ENCODE results near the gene ACTR3. TPM values are rescaled to one million over a fixed set of nuclear protein-coding genes. Genes with fewer than 3 reads are reported as not detected.
A peak's percentile ranks its signal among the peaks of the same experiment; 100 is the strongest.
"Not testable (repeated sequence)": the region's sequence is repeated elsewhere in the genome, so short reads cannot be mapped to it uniquely, and the experiment has no call there.

The ACTR3 gene
- total RNA-seq (100 to 1,000 TPM; 228 to 277 (median 255) TPM), total RNA-seq (238 to 837 (median 340) reads per million in 29 experiments)
- total RNA-seq (2013): 312 TPM

DNA sequence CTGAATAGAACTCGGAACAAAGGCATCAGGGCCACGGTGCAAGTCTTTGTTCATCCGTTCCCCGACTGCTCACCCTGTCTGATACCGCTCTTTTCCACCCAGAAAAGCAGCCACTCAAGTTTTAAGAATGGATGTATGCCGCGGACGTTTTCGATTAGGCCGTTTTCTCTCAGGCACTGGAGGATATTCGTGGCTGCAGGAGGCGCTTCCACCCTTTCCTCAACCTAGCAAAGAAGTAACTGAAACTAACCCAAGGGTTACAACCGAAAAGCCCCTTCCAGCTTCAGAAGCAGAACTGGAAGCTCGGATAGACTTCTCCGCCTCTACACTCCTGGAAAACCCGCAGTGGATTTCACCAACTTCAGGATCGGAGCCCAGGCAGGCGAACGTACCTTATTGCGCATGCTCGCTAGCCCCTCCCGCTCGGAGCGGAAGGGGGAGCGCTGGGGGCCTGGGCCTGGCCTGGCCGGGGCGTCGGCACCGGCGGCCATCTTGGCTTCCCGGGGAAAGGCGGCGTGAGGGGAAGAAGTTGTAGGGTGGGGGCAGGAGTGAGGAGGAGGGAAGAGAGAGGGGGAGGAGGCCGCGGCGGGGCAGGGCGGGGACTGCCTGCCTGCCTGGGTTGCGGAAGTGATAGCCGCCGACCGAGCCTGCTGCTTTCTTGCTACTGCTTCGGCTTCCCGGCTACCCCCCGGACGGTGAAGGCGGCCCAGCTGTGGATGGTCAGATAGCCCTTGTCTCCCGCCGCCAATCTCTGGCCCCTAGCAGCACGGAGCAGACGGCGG, at the start of gene ACTR3:
Gene ACTR3 (plus strand): TSS at position 619 of the 782 bp plus-strand sequence. CDS start 191 bp downstream, outside the sequence.
- peaks cover 0 to 4% of the 10 kb centered on the region in 2 donors for H3K36me3 ChIP-seq (ENCODE audit: control insufficient read depth in 2 of 2, extremely low read depth in 1 of 2, insufficient read depth in 1 of 2, low read length in 1 of 2)
- CTCF ChIA-PET: interaction anchor here in 1 of 2 donors (1.1 to 2.0 kb wide), 2 partner anchors 13 to 21 kb away, joined by 3 to 12 read pairs; no protein-coding TSS in a partner anchor
- Mint-ChIP-seq H3K36me3 (peaks cover 15% of the 10 kb centered on the region), H3K27me3 (no peaks in the 10 kb centered on the region), H3K4me1 (peaks cover 79 to 83% (median 82%) of the 10 kb centered on the region in 3 donors), H3K27ac (peak within 1 kb of the TSS; percentile 97 to 98), H3K4me3 (peak within 1 kb of the TSS; percentile 87 to 98 (median 96)), H3K9me3 (no peaks in the 10 kb centered on the region)
- H3K4me3 ChIP-seq (ENCODE audit: control insufficient read depth in 1 of 2, extremely low read depth in 1 of 2, low read length in 1 of 2): peak within 1 kb of the TSS; percentile 96 to 97
- peaks cover 42 to 59% of the 10 kb centered on the region in 2 experiments for H3K4me1 ChIP-seq (ENCODE audit: control insufficient read depth in 1 of 2, extremely low read depth in 1 of 2, insufficient read depth in 2 of 2, low read length in 2 of 2)
- DNase-seq (peak; percentile 93 to 99 (median 97)), ATAC-seq (replicated peaks in 1 of 4) (peak; percentile 88 to 93 (median 89))
- H3K27me3 ChIP-seq (replicated peaks in 1 of 2; ENCODE audit: control insufficient read depth in 2 of 2, extremely low read depth in 1 of 2, insufficient read depth in 2 of 2, low read length in 1 of 2): no peaks in the 10 kb centered on the region
- POLR2A ChIA-PET: interaction anchor here in 1 of 2 donors (0.8 kb wide), 1 partner anchor 13 kb away, joined by 3 read pairs; no protein-coding TSS in a partner anchor
- H3K27ac ChIP-seq (ENCODE audit: low read length): peak within 1 kb of the TSS; percentile 94
- WGBS (ENCODE audit: insufficient coverage): under 1% methylated on average over 47 of the region's 51 CpGs
- H3K9me3 ChIP-seq: no peaks in the 10 kb centered on the region

DNA sequence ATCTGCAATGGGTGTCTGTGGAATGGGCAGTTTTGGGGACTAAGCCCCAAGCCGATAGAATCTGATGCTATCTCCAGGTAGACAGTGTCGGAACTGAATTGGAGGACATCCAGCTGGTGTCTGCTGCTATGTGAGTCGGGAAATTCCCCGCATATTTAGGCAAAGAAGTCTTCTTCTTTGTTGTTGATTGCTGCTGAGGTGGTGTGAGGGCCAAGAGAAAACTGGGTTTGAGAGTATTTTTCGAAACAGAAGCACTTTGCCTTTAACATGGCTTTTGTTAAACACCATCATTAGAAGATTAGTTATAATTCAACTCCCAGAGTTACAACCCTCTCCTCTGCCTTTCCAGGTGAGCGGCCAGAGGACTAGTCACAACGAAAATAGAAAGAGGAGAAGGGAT, 49.4 kb upstream of the ACTR3 start:
- ATAC-seq (replicated peaks in 1 of 4): no peak

DNA sequence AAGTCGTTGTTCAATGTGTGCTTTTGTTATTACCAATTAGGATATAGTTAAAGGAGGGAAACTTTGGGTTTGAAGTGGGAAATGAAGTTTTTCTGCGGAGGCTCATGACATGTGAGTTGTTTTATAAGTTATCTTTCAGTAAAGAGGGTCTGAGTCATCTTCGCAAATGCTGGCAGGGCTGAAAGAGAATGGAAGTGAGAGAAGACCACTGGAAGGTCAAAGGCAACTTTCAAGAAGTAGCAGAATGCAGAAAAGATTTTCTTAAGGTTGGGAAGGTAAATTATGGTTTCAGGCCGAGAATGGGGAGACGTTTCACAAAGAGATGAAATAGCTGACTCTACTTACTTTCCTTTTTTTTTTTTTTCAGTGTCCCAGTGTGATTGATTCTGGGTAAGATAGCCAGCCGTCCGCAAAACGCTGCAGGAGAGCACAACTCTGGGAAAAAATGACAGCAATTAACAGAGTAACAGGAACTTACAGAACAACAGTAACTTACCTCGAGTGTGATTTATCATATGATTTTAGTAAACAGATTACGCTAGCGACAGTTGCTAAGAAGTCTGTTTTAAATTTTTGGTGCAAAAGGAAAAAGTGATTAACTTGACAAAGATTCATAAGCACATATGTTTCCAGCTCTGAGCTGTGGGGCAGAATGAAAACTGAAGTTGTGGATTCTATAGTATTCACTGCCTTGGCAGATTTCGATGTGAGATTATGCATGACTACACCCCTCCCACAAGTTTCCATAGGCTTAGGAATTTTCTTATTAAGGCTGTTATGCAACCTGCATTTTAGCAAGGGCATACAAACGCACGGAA, 46.8 kb upstream of the ACTR3 start:
- H3K4me3 Mint-ChIP-seq: no peak overlapping the region
- Histone ChIP-seq H3K27ac (ENCODE audit: low read length) (no peak overlapping the region), H3K9me3 (no peaks in the 10 kb centered on the region), H3K27me3 (replicated peaks in 1 of 2; ENCODE audit: control insufficient read depth in 2 of 2, extremely low read depth in 1 of 2, insufficient read depth in 2 of 2, low read length in 1 of 2) (no peaks in the 10 kb centered on the region), H3K4me3 (ENCODE audit: control insufficient read depth in 1 of 2, extremely low read depth in 1 of 2, low read length in 1 of 2) (no peak overlapping the region), H3K36me3 (ENCODE audit: control insufficient read depth in 2 of 2, extremely low read depth in 1 of 2, insufficient read depth in 1 of 2, low read length in 1 of 2) (no peaks in the 10 kb centered on the region), H3K4me1 (ENCODE audit: control insufficient read depth in 1 of 2, extremely low read depth in 1 of 2, insufficient read depth in 2 of 2, low read length in 2 of 2) (no peaks in the 10 kb centered on the region)
- no peak overlapping the region for H3K27ac Mint-ChIP-seq
- H3K9me3 Mint-ChIP-seq: peaks cover 0 to 11% (median 5%) of the 10 kb centered on the region in 3 donors
- no peaks in the 10 kb centered on the region for H3K4me1 Mint-ChIP-seq
- 66% methylated on average over 3 of the region's 14 CpGs for WGBS (ENCODE audit: insufficient coverage)
- CTCF ChIA-PET: no interaction called here
- POLR2A ChIA-PET: no interaction called here
- ATAC-seq (replicated peaks in 1 of 4) (no peak), DNase-seq (no peak)
- no peaks in the 10 kb centered on the region for H3K27me3 Mint-ChIP-seq
- H3K36me3 Mint-ChIP-seq: peaks cover 63% of the 10 kb centered on the region

More for the DNA sequence above, 49.4 kb upstream of the ACTR3 start:
- POLR2A ChIA-PET: no interaction called here
- Histone ChIP-seq H3K27me3 (replicated peaks in 1 of 2; ENCODE audit: control insufficient read depth in 2 of 2, extremely low read depth in 1 of 2, insufficient read depth in 2 of 2, low read length in 1 of 2) (no peaks in the 10 kb centered on the region), H3K36me3 (ENCODE audit: control insufficient read depth in 2 of 2, extremely low read depth in 1 of 2, insufficient read depth in 1 of 2, low read length in 1 of 2) (no peaks in the 10 kb centered on the region), H3K4me3 (ENCODE audit: control insufficient read depth in 1 of 2, extremely low read depth in 1 of 2, low read length in 1 of 2) (no peak overlapping the region), H3K27ac (ENCODE audit: low read length) (no peak overlapping the region), H3K9me3 (no peaks in the 10 kb centered on the region), H3K4me1 (ENCODE audit: control insufficient read depth in 1 of 2, extremely low read depth in 1 of 2, insufficient read depth in 2 of 2, low read length in 2 of 2) (no peaks in the 10 kb centered on the region)
- peaks cover 40% of the 10 kb centered on the region for H3K36me3 Mint-ChIP-seq
- no peak overlapping the region for H3K27ac Mint-ChIP-seq
- WGBS (ENCODE audit: insufficient coverage): 80% methylated on average over 1 of the region's 7 CpGs
- H3K4me3 Mint-ChIP-seq: no peak overlapping the region
- H3K9me3 Mint-ChIP-seq: peaks cover 0 to under 1% (median 0%) of the 10 kb centered on the region in 3 donors
- H3K27me3 Mint-ChIP-seq: no peaks in the 10 kb centered on the region
- DNase-seq: no peak
- CTCF ChIA-PET: no interaction called here
- H3K4me1 Mint-ChIP-seq: no peaks in the 10 kb centered on the region

DNA sequence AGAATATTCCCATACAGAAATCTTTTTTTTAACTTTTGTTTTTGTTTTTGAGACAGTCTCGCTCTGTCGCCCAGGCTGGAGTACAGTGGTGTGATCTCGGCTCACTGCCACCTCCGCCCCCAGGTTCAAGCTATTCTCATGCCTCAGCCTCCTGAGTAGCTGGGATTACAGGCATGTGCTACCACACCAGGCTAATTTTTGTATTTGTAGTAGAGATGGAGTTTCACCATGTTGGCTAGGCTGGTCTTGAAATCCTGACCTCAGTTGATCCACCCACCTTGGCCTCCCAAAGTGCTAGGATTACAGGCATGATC, 46.2 kb upstream of the ACTR3 start:
- POLR2A ChIA-PET; H3K4me3 ChIP-seq (ENCODE audit: control insufficient read depth in 1 of 2, extremely low read depth in 1 of 2, low read length in 1 of 2); CTCF ChIA-PET; H3K27ac ChIP-seq (ENCODE audit: low read length); DNase-seq; H3K36me3 ChIP-seq (ENCODE audit: control insufficient read depth in 2 of 2, extremely low read depth in 1 of 2, insufficient read depth in 1 of 2, low read length in 1 of 2); H3K27ac Mint-ChIP-seq; H3K27me3 ChIP-seq (replicated peaks in 1 of 2; ENCODE audit: control insufficient read depth in 2 of 2, extremely low read depth in 1 of 2, insufficient read depth in 2 of 2, low read length in 1 of 2); ATAC-seq (replicated peaks in 1 of 4); H3K4me1 ChIP-seq (ENCODE audit: control insufficient read depth in 1 of 2, extremely low read depth in 1 of 2, insufficient read depth in 2 of 2, low read length in 2 of 2); H3K27me3 Mint-ChIP-seq; H3K4me1 Mint-ChIP-seq; H3K4me3 Mint-ChIP-seq; H3K9me3 ChIP-seq: not testable (repeated sequence)
- H3K36me3 Mint-ChIP-seq: peaks cover 63% of the 10 kb centered on the region
- peaks cover 0 to 11% (median 5%) of the 10 kb centered on the region in 3 donors for H3K9me3 Mint-ChIP-seq
- WGBS (ENCODE audit: insufficient coverage): no CpG with 5 or more reads among the region's 4 CpGs

DNA sequence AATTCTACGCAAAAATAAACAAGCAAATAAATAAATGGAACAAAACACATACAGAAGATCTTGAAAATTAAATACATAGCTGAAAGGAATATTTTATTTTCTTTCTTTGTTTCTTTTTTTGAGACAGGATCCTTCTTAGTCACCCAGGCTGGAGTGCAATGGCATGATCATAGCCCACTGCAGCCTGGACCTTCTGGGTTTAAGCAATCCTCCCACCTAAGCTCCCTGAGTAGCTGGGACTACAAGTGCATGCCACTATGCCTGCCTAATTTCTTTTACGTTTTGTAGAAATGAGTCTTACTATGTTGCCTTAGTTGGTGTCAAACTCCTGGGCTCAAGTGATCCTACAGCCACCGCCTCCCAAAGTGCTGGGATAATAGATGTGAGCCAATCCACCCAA, 44.6 kb upstream of the ACTR3 start:
- no peaks in the 10 kb centered on the region for H3K4me1 ChIP-seq (ENCODE audit: control insufficient read depth in 1 of 2, extremely low read depth in 1 of 2, insufficient read depth in 2 of 2, low read length in 2 of 2)
- no peaks in the 10 kb centered on the region for H3K9me3 ChIP-seq
- WGBS (ENCODE audit: insufficient coverage): no CpG with 5 or more reads among the region's 3 CpGs
- peaks cover 58% of the 10 kb centered on the region for H3K36me3 Mint-ChIP-seq
- H3K4me1 Mint-ChIP-seq: no peaks in the 10 kb centered on the region
- no peaks in the 10 kb centered on the region for H3K36me3 ChIP-seq (ENCODE audit: control insufficient read depth in 2 of 2, extremely low read depth in 1 of 2, insufficient read depth in 1 of 2, low read length in 1 of 2)
- CTCF ChIA-PET: no interaction called here
- no peak overlapping the region for H3K27ac ChIP-seq (ENCODE audit: low read length)
- H3K4me3 Mint-ChIP-seq: no peak overlapping the region
- H3K27me3 Mint-ChIP-seq: no peaks in the 10 kb centered on the region
- no peaks in the 10 kb centered on the region for H3K27me3 ChIP-seq (replicated peaks in 1 of 2; ENCODE audit: control insufficient read depth in 2 of 2, extremely low read depth in 1 of 2, insufficient read depth in 2 of 2, low read length in 1 of 2)
- ATAC-seq (replicated peaks in 1 of 4) (no peak), DNase-seq (no peak)
- peaks cover 0 to 11% (median 5%) of the 10 kb centered on the region in 3 donors for H3K9me3 Mint-ChIP-seq
- no peak overlapping the region for H3K4me3 ChIP-seq (ENCODE audit: control insufficient read depth in 1 of 2, extremely low read depth in 1 of 2, low read length in 1 of 2)
- H3K27ac Mint-ChIP-seq: no peak overlapping the region
- POLR2A ChIA-PET: interaction anchor here in 1 of 2 donors (0.7 kb wide), 1 partner anchor 91 kb away, joined by 4 read pairs; no protein-coding TSS in a partner anchor

DNA sequence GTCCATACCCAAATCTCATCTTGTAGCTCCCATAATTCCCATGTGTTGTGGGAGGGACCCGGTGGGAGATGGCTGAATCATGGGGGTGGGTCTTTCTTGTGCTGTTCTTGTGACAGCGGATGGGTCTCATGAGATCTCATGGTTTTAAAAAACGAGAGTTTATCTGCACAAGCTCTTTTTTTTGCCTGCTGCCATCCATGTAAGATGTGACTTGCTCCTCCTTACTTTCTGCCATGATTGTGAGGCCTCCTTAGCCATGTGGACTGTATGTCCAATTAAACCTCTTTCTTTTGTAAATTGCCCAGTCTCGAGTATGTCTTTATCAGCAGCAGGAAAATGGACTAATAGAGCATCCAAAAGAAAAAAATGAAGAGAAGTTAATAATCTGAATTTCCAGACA, 44.1 kb upstream of the ACTR3 start:
- H3K9me3 Mint-ChIP-seq: peaks cover 0 to 11% (median 5%) of the 10 kb centered on the region in 3 donors
- ATAC-seq (replicated peaks in 1 of 4); POLR2A ChIA-PET; H3K27me3 Mint-ChIP-seq; DNase-seq; H3K4me3 ChIP-seq (ENCODE audit: control insufficient read depth in 1 of 2, extremely low read depth in 1 of 2, low read length in 1 of 2); H3K4me1 Mint-ChIP-seq; H3K27ac ChIP-seq (ENCODE audit: low read length); CTCF ChIA-PET; H3K9me3 ChIP-seq; H3K36me3 ChIP-seq (ENCODE audit: control insufficient read depth in 2 of 2, extremely low read depth in 1 of 2, insufficient read depth in 1 of 2, low read length in 1 of 2); H3K27me3 ChIP-seq (replicated peaks in 1 of 2; ENCODE audit: control insufficient read depth in 2 of 2, extremely low read depth in 1 of 2, insufficient read depth in 2 of 2, low read length in 1 of 2); H3K4me3 Mint-ChIP-seq; H3K27ac Mint-ChIP-seq; H3K4me1 ChIP-seq (ENCODE audit: control insufficient read depth in 1 of 2, extremely low read depth in 1 of 2, insufficient read depth in 2 of 2, low read length in 2 of 2): not testable (repeated sequence)
- WGBS (ENCODE audit: insufficient coverage): 100% methylated on average over 1 of the region's 4 CpGs
- H3K36me3 Mint-ChIP-seq: peaks cover 53% of the 10 kb centered on the region
